HG03571 (cell line): Measurements from ENCODE around the gene IL4I1.

ENCODE experiments used
- ATAC-seq: cut with Tn5 transposase; IDR thresholded peaks from one replicate; pipeline ENCODE4 v1.9.1; 2021; ENCODE audit not compliant: unreplicated experiment

Gene IL4I1

DNA sequence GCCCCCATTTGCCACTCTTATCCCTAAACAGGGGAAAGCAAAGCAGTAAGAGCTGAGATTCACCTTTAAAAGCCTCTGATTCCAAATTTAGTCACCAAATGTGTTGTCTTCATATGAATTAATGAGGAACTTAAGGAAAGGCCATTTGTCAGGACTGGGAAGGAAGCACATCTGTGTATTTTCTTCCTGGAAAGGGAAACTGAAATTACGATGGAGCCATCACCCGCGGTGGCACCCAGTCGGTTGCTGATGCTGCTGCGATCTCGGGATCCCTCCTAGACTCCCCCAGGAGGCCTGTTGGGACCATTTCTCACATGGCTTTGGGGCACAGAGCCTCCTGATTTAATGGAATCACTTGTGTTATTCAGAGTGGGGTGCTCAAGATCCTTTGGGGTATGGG is 7.4 kb upstream of the IL4I1 start:
- no peak for ATAC-seq

DNA sequence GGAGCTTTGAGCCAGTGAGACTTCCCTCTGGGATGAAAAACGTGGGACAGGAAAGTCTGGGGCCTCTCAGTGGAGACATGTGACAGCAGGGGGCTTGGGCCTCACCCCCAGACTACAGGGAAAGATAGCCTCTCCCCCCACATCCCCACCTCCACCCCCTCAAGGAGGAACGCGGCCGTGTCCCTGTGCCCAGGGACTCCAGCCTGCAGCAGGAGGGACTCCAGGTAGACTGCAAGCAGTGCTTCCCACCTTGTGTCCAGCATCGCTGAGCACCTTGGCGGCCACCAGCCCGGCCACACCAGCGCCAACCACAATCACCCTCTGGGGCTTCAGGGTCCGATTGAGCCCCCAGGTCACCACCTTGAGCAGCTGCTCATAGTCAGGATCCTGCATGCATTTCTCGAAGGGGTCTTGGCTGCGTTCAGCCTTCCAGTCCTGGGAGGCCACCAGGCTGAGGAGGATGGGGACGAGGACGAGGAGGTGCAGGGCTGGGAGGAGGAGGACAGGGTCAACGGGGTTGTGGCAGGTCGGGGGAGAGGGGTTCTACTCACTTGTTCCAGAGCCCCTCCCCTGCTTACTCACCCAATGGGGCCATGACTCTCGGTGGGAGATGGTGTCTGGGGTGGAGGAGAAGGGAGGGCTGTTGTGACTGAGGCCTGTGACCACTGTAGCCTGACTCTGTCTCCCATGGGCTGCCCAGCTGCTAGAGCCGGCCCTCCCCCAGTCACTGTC is 955 bp downstream of the IL4I1 start:
- no peak for ATAC-seq

DNA sequence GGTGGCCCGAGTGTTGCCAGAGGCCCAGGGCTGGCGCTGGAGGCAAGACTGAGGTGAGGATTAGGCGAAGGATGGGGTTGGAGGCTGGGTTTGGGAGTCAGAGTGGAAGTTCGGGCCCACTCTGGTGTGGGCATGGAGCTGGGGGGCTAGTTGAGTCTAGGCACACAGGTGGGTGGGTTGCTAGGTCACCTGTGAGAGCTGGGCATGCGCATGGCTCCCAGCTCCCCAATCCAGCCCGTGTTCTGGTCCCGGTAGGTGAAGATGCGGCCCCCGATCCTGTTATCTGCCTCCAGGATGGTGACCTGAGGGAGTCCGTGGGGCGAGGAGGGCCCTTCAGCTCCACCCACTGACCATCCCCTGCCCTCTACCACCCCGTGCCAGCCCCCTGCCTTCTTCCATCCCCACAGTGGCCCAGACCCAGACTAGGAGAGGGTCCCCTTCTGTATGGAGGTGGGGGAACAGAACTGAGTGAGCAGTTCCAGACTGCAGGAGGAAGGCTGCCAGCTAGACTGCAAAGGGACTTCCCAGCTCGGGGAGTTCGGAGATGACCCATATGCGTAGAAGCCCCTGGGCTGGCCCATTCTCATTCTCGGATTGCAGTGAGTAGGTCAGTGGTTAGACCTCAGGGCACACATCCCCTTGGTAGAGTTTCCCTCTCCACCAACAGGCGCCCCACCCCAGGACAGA is 1.7 kb downstream of the IL4I1 start:
- ATAC-seq: no peak

DNA sequence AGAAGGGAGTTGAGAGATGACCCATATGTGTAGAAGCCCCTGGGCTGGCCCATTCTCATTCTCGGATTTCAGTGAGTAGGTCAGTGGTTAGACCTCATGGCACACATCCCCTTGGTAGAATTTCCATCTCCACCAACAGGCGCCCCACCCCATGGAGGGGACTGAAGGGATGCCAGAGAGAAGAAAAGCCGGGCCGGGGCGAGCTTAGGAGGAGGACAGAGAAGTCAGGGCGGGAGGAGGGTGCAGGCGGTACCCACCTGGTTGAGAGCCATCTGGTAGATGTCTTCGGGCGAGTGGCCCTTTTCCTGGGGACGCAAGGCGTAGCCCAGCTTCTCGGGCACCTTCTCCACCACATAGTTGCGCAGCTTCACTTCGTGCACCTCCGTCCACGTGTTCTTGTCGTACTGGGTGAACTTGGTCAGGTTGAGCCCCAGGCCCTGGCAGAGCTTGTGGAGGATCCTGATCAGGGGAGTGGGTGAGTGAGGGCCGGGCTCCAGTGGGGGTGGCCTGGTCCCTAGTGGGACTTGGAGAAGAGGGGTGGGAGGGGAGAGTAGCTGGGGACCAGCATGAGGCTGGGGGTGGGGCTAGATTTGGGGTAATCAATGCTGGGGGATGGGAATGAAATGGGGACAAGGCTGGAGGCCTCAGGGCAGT is 2.5 kb downstream of the IL4I1 start:
- no peak for ATAC-seq

DNA sequence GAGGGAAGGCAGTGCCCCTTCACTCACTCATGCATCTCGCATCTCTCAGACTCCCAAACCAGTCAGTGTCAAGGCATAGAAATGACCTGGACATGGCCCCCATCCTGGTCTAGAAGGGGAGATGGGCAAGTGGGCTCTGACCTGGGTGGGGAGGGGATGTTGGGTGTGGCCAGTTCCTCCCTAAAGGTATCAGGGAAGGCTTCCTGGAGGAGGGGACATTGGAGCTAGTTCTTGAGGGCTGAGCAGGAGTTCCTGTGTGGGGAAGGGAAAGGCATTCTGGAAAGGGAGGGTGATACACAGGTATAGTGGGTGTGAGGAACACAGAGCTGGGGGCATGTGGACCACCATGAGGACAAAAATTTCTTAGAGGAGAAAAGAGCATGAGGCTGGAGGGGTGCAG is 4.0 kb downstream of the IL4I1 start:
- no peak for ATAC-seq

DNA sequence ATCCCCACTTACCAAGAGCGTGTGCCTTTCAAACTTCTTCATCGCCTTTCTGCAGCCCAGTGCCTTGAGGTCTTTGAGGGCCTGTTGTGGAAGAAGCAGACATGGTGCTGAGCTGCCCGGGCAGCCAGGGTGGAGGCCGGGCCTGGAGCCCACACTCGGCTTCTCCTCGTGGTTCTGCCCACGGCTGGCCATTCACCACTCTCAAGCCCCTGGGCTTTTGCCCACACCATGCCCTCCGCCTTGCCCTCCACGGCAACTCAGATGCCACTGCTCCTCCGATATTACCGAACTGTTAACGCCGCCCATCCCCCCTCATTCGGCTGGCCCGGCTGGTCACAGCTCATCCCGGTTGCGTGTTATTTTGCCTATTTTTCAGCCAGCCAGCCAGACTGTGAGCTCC is 5.3 kb downstream of the IL4I1 start:
- ATAC-seq: no peak

DNA sequence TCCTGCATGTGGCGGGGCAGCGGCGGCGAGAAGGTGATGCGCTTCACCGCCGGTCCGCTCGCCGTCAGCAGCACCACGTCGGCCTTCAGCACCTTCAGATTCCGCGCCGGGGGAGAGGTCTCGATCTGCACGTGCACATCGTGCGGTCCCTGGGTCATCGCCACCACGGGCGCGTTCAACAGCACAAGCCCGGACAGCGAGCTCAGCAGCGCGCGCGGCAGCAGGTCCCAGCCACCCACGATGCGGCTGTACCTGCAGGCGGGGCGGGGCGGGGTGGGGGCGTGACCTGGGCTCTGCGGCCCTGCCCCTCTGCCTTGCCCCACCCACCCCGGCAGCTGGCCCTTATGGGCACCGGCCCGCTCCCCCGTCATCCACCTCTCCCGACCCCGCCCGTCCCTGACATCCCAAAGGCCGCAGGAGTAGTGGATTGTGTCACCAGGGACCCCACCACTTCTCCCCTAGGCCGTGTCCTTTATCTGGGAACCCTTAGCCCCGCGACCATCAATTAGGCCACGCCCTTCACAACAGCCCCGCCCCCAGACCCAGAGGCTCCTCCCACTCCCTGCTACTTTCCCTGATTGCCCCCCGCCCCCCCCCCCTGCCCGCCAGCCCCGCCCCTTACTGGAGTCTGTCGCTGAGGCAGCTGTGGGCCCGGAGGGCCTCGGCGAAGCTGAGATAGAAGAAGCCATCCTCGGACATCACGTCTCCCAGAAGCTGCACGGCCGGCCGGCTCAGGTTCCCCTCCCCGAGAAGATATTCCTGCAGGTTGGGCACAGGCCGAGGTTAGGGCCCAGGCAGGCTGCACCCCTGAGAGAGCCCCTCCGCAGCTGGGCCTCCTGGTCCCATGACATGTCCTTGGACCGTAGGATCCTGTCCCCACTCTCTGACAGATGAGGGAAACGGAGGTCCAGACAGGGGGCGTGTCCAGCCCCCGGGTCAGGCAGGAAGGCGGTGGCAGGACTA is 6.1 kb downstream of the IL4I1 start:
- no peak for ATAC-seq

DNA sequence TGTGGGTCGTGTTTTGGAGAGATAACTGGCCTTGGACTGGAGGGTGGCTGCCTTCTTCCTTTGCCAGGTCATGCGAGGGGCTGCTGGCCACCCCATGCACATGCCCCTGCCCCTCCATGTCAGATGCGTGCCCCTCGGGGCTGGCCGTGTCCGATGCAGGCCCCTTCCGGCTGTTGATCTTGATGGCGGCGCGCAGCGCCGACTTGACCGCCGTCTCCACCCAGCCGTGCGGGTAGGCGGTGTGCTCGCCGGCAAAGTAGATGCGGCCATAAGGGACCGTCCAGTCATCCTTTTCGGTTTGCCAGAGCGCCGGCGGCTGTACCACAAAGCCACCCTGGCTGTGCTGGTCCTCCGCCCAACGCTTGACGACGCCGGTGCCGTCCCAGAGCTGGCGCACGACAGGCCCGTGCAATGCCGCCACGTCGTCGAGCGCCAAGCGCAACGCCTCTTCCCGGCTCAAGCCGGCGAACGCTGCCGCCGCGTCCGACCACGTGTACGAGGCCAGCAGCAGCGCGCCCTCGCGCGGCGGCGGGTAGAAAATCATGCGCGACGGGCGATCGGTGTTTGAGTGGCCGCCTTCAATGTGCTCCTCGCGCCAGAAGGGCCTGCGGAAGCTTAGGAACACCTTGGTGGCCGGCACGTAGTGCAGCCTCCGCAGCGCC is 6.9 kb downstream of the IL4I1 start:
- ATAC-seq: no peak

DNA sequence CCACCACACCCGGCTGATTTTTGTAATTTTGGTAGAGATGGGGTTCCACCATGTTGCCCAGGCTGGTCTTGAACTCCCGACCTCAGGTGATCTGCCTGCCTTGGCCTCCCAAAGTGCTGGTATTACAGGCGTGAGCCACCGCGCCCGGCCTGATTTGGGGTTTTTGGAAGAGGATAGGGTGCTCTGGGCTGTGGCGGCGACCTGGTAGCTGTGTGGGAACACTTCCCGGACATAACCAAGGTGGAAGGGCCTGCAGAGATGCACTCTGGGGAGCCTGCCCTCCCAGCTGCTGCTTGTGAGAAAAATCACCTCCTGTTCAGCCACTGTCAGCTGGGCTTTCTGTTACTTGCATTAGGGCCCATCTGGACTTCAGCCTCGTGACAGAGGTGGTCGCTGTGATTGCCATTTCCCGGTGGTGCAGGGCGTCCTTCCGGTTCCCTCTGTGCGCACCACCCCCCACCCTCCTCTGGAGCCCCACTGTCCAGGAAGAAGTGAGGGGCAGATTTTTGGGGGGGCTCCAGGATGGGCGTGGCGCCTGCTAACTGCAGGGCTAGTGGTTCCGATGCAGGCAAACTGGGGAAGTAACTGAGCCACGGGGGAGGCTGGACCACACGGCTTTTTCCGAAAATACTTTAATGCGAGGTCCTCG is 7.5 kb downstream of the IL4I1 start:
- no peak for ATAC-seq

DNA sequence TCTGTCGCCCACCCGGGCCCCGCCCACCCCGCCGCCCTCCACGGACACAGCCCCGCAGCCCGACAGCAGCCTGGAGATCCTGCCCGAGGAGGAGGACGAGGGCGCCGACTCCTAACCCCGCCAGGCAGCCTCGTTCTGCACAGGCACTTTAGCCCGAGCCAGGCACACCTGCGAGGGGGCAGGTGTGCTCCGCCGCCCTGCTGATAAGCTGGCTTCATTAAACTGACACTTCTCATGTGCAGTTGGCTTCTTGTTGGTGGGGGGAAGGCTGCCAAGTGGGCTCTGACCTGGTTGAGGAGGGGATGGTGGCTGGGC is 8.2 kb downstream of the IL4I1 start:
- no peak for ATAC-seq

DNA sequence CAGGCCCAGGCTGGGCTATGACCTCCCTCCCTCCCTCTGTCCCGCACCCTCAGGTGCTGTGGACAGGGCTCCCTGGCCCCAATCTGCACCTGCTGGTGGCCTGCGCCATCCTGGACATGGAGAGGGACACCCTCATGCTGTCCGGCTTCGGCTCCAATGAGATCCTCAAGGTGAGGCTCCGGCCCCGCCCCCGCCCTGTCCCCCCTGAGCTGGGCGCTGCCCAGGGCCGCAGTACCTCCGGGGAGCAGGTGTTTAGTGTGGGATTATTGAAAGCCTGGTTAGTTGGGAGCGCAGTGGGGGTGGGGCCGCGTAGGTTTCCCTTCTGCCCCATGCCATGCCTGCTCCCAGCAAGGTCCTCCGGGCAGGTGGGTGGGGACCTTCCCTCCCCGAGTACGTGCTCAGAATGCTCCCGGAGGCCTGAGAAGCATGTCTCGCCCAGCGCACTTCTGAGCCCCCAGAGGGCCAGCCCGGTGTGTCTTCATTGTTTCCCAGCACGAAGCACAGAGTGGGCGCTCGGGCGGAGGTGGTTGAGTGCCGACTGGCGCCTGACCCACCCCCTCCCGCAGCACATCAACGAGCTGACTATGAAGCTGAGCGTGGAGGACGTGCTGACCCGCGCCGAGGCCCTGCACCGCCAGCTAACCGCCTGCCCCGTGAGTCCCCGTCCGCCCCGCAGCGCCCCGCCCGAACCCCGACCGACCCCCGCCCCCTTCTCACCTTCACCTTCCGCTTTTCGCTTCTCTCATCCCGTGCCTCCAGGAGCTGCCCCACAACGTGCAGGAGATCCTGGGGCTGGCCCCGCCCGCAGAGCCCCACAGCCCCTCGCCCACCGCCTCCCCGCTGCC is 8.8 kb downstream of the IL4I1 start:
- ATAC-seq: no peak

DNA sequence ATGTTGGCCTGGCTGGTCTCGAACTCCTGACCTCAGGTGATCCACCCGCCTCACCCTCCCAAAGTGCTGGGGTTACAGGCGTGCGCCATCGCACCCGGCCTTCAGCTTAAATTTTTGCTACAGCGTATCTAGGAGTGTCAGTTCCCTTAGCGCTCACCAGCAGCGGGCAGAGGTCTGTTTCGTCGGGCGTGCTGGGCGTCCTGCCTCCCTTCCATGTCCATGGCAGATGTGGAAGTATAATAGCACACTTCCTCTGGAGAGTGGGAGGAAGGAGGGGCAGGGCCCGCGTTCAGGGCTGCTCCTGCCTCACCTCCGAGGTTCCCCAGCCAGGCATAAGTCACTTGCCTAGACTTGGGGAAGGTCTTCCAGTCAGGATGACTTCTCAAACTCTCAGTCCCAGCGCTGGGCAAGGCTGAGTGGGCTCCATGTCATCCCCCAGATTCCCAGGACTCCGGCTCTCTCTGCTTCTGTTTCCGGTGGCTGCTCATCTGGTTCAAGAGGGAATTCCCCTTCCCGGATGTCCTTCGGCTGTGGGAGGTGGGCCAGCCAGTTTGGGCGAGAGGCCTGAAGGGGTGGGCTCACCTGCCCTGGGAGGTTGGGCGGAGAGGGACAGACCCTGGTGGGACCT is 9.5 kb downstream of the IL4I1 start:
- ATAC-seq: no peak

DNA sequence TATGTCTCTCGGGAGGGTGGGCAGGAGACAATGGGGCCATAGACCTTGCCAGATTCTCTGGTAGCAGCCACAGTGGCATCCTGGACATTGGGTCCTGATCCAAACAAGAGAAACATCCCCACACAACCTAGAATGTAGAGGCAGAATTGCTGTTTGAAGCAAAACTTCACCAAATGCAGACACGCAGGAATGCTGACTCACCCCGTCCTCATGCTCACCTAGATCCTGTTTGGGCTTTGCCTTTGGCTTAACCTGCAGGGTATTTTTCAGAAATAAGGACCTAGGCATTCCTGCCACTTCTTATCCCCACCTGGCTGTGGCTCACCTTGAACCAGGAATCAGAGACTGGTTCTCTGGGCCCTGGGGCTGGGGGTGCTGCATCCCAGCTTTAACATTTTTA is 11.9 kb downstream of the IL4I1 start:
- ATAC-seq: no peak

DNA sequence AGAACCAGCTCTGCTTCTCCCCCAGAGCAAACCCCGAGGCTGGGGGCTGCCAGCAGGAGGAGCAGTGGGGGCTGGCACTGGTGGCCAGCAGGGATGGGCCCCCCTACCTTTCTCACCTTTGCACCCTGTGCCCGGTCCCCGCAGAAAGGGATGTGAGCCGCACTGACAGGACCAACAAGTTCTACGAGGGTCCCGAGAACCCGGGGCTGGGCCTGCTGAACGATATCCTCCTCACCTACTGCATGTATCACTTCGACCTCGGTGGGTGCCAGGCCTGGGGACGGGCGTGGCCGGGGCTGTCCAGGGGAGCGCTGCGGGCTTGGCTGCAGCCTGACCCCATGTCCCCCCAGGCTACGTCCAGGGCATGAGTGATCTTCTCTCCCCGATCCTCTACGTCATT is 12.6 kb downstream of the IL4I1 start:
- ATAC-seq: no peak

DNA sequence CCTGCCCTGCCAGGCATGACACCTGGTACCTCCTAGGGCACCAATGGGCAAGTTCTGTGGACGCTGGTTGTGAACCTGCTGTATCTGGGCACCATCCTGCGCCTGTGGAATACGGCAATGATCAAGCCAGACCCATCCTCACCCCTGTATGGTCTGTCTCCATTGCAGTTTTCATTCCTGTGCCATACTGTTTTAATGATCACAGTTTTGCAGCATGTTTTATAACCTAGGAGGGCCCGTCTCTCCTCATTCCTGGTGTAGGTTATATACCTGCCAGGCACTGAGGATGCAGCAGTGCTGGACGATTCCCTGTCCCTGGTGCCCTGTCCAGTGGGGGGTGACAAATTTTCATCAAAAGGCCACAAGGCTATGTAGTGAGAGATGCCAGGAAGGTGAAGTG is 13.6 kb downstream of the IL4I1 start:
- ATAC-seq: no peak

DNA sequence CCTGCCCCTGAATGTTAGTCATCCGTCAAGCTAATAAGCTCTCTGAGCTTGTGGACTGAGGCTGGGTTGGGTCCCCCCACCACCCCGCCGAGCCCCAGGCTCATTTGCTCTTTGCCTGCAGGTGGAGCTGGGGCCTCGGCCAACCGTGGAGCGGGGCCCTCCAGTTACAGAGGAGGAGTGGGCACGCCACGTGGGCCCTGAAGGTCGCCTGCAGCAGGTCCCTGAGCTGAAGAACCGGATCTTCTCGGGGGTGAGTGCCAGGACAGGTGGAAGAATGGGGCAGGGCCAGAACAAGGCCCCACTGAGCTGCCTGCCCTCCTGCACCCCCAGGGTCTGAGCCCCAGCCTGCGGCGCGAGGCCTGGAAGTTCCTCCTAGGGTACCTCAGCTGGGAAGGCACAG is 14.0 kb downstream of the IL4I1 start:
- no peak for ATAC-seq

DNA sequence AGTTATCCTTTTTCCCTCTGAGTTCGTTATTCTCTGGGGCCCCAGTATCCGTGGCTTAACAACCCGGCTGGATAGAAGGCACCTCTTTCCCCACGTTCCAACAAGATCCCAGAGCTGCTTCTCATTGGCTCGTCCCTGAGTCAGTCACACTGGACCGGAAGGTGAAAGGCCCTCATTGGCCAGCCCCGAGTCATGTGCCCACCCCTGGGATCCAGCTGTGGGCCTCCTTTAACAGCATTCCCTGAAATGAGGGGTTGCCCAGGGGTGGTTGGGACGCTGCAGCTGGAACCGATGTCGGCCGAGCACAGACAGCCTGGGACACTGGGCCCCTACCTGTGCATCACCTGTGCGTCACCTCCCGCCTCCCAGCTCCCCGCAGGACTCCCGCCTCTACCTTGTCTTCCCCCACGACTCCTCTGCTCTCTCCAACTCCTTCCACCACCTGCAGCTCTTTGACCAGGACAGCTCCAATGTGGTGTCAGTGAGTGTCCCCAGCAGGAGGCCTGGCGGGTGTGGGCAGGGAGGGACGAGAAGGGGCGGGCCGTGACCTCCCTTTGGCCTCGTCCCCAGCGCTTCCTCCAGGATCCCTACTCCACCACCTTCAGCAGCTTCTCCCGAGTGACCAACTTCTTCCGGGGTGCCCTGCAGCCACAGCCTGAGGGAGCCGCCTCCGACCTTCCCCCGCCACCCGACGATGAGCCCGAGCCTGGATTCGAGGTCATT is 14.9 kb downstream of the IL4I1 start:
- no peak for ATAC-seq

DNA sequence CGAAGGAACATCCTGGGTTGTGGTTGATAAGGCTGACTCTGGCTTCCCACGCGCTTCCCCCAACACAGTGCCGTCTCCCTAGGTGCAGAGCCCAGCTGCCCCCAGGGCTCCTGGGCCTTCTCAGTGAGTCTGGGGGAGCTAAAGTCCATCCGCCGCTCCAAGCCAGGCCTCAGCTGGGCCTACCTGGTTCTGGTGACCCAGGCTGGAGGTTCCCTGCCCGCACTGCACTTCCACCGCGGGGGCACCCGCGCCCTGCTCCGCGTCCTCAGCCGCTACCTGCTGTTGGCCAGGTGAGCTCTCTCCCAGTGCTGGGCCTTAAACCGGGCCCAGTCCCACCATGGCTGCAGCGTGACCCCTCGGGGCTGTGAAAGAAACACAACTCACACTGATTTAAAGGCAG is 15.5 kb downstream of the IL4I1 start:
- ATAC-seq: no peak
